Tibial nerve (tissue), 4 donors: Measurements from ENCODE around the gene TP73. TPM values are rescaled to one million over a fixed set of nuclear protein-coding genes. Genes with fewer than 3 reads are reported as not detected.
A peak's percentile ranks its signal among the peaks of the same experiment; 100 is the strongest.

Experiments used
- DNase-seq, 2 donors: peaks; one replicate each; pipeline ENCODE4 v3.0.0-alpha.2; 2019; ENCODE audit warnings: low spot score in 2 of 2
- H3K27ac ChIP-seq, 4 donors: fragments of 200-600 bp; sonication (generic) in 3 of 4; one replicate each; pipeline ENCODE4 v1.5.1; 2017 to 2019; ENCODE audit warnings: mild to moderate bottlenecking in 1 of 4
- H3K27me3 ChIP-seq, 2 donors: fragments of 200-600 bp; sonication (generic) in 1 of 2; one replicate each; pipeline versions ENCODE4 v1.5.1 to v1.6.0; 2017 to 2019
- H3K36me3 ChIP-seq, 3 donors: fragments of 200-600 bp; sonication (generic); one replicate each; pipeline ENCODE4 v1.5.1; 2018 to 2019
- H3K4me1 ChIP-seq, 4 donors: fragments of 200-600 bp; sonication (generic) in 3 of 4; one replicate each; pipeline ENCODE4 v1.5.1; 2017 to 2019
- H3K4me3 ChIP-seq, 4 donors: fragments of 200-600 bp; sonication (generic) in 3 of 4; one replicate each; pipeline ENCODE4 v1.5.1; 2017 to 2019; ENCODE audit warnings: mild to moderate bottlenecking in 1 of 4, moderate library complexity in 1 of 4
- H3K9me3 ChIP-seq, 4 donors: fragments of 200-600 bp; sonication (generic) in 3 of 4; one replicate each; pipeline ENCODE4 v1.5.1; 2017 to 2019
- EP300 ChIP-seq, 2 donors: sonication (generic); formaldehyde crosslinking; IDR thresholded peaks; one replicate each; pipeline ENCODE4 v1.6.1; 2017; ENCODE audit warnings: antibody characterized with exemption in 2 of 2, mild to moderate bottlenecking in 1 of 2
- POLR2A ChIP-seq, 2 donors: fragments of 450-650 bp; IDR thresholded peaks; one replicate each; pipeline ENCODE4 v1.6.1; 2017; ENCODE audit warnings: antibody characterized with exemption in 2 of 2, mild to moderate bottlenecking in 2 of 2, moderate library complexity in 2 of 2
- WGBS, 2 donors: methylation state at CpG; one replicate each; pipeline ENCODE4 v1.1.5; 2018; 5-methylcytosine and 5-hydroxymethylcytosine counted together
- total RNA-seq, 4 donors: library from RNA; depleted of rRNA; stranded (reverse); fragments of >200 nt; gene quantifications; one replicate each; pipeline ENCODE4 v1.1.0, GENCODE V29; 2016
- TF ChIP-seq, protein P1 (sequence below), 5 experiments: fragments of 200-600 bp in 3 of 5; fragments of 450-650 bp in 2 of 5; sonication (generic) in 3 of 5; IDR thresholded peaks; one replicate each; pipeline ENCODE4 v1.5.1; 2016 to 2019; ENCODE audit warnings: antibody characterized with exemption in 5 of 5, mild to moderate bottlenecking in 3 of 5, moderate library complexity in 2 of 5

TP73 gene
- total RNA-seq, 4 donors from 2014 or later, result 0.30 TPM; not detected in 3

DNA sequence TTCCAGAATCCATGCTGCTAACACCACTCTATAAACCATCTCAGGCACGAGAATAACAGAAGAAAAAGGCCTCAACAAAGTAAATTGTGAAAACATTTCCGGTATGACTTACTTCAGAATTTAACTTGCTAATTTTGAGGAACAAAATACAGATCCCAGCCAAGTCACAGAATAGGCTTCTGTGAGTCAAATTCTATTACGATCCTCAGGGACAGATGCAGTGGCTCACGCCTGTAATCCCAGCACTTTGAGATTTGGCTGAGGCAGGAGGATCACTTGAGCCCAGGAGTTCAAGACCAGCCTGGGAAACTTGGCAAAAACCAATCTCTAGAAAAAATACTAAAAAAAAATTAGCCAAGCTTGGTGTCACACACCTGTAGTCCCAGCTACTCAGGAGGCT lies 91.1 kb downstream of the TP73 start:
- TF ChIP-seq POLR2A (IDR thresholded peaks at IDR 0.05) (no peak), EP300 (IDR thresholded peaks at IDR 0.05) (no peak)
- TF ChIP-seq, protein P1, sequence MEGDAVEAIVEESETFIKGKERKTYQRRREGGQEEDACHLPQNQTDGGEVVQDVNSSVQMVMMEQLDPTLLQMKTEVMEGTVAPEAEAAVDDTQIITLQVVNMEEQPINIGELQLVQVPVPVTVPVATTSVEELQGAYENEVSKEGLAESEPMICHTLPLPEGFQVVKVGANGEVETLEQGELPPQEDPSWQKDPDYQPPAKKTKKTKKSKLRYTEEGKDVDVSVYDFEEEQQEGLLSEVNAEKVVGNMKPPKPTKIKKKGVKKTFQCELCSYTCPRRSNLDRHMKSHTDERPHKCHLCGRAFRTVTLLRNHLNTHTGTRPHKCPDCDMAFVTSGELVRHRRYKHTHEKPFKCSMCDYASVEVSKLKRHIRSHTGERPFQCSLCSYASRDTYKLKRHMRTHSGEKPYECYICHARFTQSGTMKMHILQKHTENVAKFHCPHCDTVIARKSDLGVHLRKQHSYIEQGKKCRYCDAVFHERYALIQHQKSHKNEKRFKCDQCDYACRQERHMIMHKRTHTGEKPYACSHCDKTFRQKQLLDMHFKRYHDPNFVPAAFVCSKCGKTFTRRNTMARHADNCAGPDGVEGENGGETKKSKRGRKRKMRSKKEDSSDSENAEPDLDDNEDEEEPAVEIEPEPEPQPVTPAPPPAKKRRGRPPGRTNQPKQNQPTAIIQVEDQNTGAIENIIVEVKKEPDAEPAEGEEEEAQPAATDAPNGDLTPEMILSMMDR (IDR thresholded peaks at IDR 0.05), result no peak
- Histone ChIP-seq H3K4me1 (peaks cover 0 to 35% (median 15%) of the 10 kb centered on the region in 4 donors), H3K36me3 (peaks cover 0 to 67% (median 2%) of the 10 kb centered on the region in 3 donors)

DNA sequence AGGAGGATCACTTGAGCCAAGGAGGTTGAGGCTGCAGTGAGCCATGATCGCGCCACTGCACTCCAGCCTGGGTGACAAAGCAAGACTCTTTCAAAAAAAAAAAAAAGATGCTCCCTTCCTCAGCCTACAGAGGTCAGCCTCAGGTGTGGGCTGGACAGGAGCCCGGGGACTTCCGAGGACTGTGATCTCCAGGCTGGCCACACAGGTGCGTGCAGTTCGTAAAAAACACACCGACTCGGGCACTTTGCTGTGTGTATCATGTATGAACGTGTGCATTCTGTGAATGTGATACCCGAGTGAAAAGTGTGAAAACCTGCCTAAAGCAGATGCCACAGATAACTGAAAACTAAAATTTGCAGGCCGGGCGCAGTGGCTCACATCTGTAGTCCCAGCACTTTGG lies 91.5 kb downstream of the TP73 start:
- H3K27ac ChIP-seq, result no peak overlapping the region
- H3K27me3 ChIP-seq, result no peaks in the 10 kb centered on the region
- no peaks in the 10 kb centered on the region for H3K9me3 ChIP-seq
- 93 to 94% methylated on average over 12 of the region's 12 CpGs for WGBS, 2 donors
- no peak for DNase-seq
- no peak overlapping the region for H3K4me3 ChIP-seq
- TF ChIP-seq EP300 (IDR thresholded peaks at IDR 0.05), result no peak
- TF ChIP-seq POLR2A (IDR thresholded peaks at IDR 0.05), result no peak
- TF ChIP-seq, protein P1 (IDR thresholded peaks at IDR 0.05), result no peak
- peaks cover 0 to 63% (median 2%) of the 10 kb centered on the region in 3 donors for H3K36me3 ChIP-seq
- H3K4me1 ChIP-seq, result peaks cover 0 to 35% (median 15%) of the 10 kb centered on the region in 4 donors

More for the DNA sequence above, 91.1 kb downstream of the TP73 start:
- Histone ChIP-seq H3K4me3 (no peak overlapping the region), H3K9me3 (no peaks in the 10 kb centered on the region), H3K27me3 (no peaks in the 10 kb centered on the region), H3K27ac (no peak overlapping the region)
- WGBS, 2 donors, result 59 to 67% methylated on average over 4 of the region's 4 CpGs
- DNase-seq, result no peak

DNA sequence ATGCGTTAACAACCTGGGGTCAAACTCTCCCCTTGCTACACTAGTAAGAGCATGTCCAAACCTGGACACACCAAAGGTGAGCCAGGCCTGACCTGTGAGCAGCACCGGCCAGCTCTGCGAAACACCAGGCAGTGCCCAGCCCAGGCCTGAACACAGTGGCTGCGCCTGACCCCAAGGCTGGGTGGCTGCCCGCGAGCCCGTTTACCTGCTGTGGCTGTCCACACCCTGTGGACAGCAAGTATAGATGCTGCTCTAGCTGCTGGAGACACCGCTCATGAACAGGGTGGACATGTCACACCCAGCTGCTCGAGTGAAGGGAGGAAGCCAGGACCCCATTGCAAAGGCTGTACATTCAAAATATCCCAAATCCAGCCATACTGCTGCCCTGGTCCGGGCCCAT lies 92.3 kb downstream of the TP73 start:
- Histone ChIP-seq H3K4me1 (peaks cover 0 to 35% (median 15%) of the 10 kb centered on the region in 4 donors), H3K9me3 (no peaks in the 10 kb centered on the region), H3K36me3 (peaks cover 0 to 56% (median 2%) of the 10 kb centered on the region in 3 donors), H3K27me3 (no peaks in the 10 kb centered on the region), H3K27ac (no peak overlapping the region), H3K4me3 (no peak overlapping the region)
- TF ChIP-seq, protein P1 (IDR thresholded peaks at IDR 0.05), result no peak
- TF ChIP-seq EP300 (IDR thresholded peaks at IDR 0.05), result no peak
- TF ChIP-seq POLR2A (IDR thresholded peaks at IDR 0.05), result no peak
- DNase-seq, result no peak
- WGBS, 2 donors, result 87 to 98% methylated on average over 8 of the region's 10 CpGs

DNA sequence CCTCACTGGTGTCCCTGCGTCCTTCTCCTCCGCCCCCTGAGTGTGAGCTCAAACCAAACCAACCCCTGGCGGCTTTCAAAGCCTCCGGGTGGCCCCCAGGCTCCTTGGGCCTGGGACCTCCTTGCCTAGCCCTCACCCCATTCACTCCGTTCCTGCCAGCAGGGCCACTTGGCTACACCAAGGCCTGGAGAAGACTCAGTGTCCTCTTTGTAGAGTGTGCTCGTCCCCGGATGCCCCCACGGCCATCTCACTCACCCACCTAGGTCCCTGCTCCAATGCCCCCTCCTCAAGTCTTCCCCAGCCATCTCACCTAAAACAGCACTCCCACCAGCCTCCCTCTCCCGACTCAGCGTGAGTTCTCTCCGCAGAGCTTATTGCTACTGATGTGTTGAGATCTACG lies 92.8 kb downstream of the TP73 start:
- Histone ChIP-seq H3K27ac (no peak overlapping the region), H3K36me3 (peaks cover 0 to 52% (median 2%) of the 10 kb centered on the region in 3 donors), H3K27me3 (no peaks in the 10 kb centered on the region), H3K4me3 (no peak overlapping the region), H3K9me3 (no peaks in the 10 kb centered on the region), H3K4me1 (peaks cover 0 to 35% (median 15%) of the 10 kb centered on the region in 4 donors)
- no peak for DNase-seq
- TF ChIP-seq, protein P1 (IDR thresholded peaks at IDR 0.05), result no peak
- no peak for TF ChIP-seq POLR2A (IDR thresholded peaks at IDR 0.05)
- no peak for TF ChIP-seq EP300 (IDR thresholded peaks at IDR 0.05)
- 88 to 89% methylated on average over 12 of the region's 12 CpGs for WGBS, 2 donors

DNA sequence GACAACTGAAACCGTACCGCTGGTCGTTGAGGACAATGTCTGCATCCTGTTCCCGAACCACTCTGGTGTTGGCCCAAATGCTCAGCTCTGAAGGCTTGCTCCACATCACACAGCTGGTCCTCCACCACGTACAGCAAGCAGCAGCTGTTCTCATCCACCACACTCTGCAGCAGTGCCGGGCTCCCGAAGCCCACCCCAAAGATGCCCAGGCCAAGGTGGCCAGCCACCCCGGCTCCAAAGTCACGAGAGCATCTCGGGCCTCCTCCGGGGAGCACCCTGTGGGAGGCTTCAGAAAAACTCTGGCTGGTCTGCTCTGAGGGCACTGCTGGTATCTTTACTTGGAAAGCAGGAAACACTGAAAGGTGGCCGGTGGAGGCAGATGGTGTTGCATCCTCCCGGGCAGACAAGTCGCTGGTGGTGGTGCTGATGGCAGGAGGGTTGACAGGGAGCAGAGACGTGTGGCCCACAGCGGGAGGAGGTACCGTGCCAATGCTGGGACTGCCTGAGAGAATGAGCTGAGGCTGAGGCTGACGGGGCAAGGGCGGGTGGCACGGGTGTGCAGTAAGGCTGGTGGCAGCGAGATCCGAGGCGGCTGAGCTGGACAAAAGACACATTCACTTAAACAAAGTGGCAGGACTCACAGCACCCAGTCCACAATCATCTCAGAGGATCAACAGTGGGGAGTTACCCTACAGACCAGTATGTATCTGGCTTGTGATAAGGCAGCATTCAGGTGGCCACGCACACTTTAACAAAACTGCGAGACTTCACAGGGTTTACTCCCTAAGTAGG lies 93.5 kb downstream of the TP73 start:
- no peaks in the 10 kb centered on the region for H3K27me3 ChIP-seq
- no peaks in the 10 kb centered on the region for H3K9me3 ChIP-seq
- peak overlapping the region in 1 of 4 donors; percentile 95 for H3K4me3 ChIP-seq
- H3K27ac ChIP-seq, result no peak overlapping the region
- peaks cover 0 to 35% (median 15%) of the 10 kb centered on the region in 4 donors for H3K4me1 ChIP-seq
- TF ChIP-seq POLR2A (IDR thresholded peaks at IDR 0.05) (no peak), EP300 (IDR thresholded peaks at IDR 0.05) (no peak)
- TF ChIP-seq, protein P1 (IDR thresholded peaks at IDR 0.05), result no peak
- no peak for DNase-seq
- 73% methylated on average over 23 to 25 of the region's 25 CpGs for WGBS, 2 donors
- H3K36me3 ChIP-seq, result peaks cover 0 to 45% (median 2%) of the 10 kb centered on the region in 3 donors
